Fibroblast of the aortic adventitia (primary cell): ENCODE measurements around the gene SLC6A11. TPM values are rescaled to one million over a fixed set of nuclear protein-coding genes. Genes with fewer than 3 reads are reported as not detected.

Experiments
- DNase-seq: peaks from one replicate; pipeline ENCODE4 v3.0.0-alpha.2; 2010; ENCODE audit warnings: low read depth
- H3K4me3 ChIP-seq: 2 replicates; pipeline ENCODE4 v1.5.1; 2011; ENCODE audit warnings: low read depth, mild to moderate bottlenecking, control low read depth, low read length, moderate library complexity
- total RNA-seq: library from RNA; depleted of rRNA; stranded (reverse); fragments of >200 nt; gene quantifications from 2 replicates; pipeline ENCODE4 v1.2.3, GENCODE V29; 2012; ENCODE audit warnings: low replicate concordance
- TF ChIP-seq, protein P1 (sequence below): IDR thresholded peaks from 2 replicates; pipeline ENCODE4 v1.5.1; 2011; ENCODE audit warnings: mild to moderate bottlenecking, low read length, control low read depth, inconsistent platforms; ENCODE audit not compliant: insufficient read depth

Gene SLC6A11
- total RNA-seq, 1 donor = not detected

DNA sequence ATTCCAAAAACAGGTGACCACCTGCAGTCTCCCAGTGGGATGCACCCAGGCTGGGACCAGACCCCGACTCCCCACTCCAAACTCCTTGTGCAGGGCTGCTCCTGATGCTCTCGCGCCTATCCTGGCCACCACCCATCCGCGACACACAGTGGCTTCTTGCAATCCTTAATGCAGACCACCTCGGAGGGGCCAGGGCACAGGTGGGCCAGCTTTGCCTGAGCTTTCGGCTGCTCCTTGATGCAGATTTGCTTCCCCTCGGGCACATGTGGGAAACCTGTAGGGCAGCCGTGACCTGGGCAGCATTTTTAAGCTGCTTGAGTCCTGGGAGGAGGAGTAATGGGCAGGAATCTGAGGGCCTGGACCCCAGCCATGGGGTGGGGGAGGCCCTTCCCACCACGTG, 18.9 kb downstream of the SLC6A11 start:
- TF ChIP-seq, protein P1, sequence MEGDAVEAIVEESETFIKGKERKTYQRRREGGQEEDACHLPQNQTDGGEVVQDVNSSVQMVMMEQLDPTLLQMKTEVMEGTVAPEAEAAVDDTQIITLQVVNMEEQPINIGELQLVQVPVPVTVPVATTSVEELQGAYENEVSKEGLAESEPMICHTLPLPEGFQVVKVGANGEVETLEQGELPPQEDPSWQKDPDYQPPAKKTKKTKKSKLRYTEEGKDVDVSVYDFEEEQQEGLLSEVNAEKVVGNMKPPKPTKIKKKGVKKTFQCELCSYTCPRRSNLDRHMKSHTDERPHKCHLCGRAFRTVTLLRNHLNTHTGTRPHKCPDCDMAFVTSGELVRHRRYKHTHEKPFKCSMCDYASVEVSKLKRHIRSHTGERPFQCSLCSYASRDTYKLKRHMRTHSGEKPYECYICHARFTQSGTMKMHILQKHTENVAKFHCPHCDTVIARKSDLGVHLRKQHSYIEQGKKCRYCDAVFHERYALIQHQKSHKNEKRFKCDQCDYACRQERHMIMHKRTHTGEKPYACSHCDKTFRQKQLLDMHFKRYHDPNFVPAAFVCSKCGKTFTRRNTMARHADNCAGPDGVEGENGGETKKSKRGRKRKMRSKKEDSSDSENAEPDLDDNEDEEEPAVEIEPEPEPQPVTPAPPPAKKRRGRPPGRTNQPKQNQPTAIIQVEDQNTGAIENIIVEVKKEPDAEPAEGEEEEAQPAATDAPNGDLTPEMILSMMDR = no peak
- H3K4me3 ChIP-seq = no peak overlapping the region
- no peak for DNase-seq

DNA sequence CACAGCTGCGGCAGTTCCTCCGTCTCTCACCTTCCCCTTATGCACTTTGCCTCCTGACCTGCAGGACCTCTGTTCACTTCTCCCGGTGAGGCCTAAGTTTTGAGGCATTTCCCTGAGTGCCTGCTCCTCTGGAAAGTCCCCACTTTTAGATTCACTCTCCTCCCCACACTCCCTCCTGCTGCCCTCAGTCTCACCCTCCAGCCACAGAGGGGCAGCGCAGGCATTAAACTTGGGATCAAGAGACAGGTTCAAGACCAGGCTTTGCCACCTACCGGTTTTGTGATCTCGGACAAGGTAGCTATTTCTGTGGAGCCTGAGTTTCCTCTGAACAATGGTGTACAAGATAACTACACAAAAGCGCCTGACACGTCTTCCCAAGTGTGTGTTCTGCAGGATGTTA, 19.4 kb downstream of the SLC6A11 start:
- no peak for DNase-seq
- no peak overlapping the region for H3K4me3 ChIP-seq
- TF ChIP-seq, protein P1 = no peak

DNA sequence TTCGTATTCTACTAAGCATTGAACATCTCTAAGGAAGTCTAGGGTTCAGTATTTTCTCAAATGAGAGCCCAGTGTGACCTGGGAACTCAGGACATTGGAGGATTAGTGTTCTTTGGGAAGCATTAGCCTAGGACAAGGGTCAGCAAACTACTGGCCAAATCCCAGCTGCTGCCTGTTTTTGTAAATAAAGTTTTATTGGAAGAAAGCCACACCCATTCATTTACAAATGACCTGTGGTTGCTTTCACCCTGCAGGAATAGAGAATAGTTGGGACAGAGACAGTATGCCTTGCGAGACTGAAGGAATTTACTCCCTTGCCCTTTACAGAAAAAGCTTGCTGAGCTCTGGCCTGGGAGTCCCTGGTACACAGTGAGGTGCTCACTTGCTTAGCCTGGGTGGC, 20.6 kb downstream of the SLC6A11 start:
- no peak overlapping the region for H3K4me3 ChIP-seq
- no peak for DNase-seq
- TF ChIP-seq, protein P1 = no peak

DNA sequence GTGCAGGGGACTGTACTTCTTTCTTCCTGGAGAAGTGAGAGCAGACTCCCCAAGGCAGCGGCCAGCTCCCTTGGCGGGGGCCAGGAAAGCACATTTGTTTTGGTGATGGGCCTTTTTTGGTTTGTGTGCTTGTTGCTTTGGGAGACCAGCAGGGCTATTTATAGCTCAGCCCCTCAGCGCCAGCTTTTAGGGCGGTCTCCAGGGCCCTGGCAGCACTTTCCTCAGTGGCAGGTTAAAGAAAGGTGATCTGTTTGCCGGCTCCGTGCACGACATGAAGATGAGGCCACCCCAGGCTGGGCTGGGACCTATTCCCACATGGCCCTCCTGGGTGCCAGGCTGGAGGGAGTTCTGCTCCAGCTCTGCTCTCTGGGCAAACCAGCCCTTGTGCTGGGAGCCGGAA, 21.8 kb downstream of the SLC6A11 start:
- no peak overlapping the region for H3K4me3 ChIP-seq

DNA sequence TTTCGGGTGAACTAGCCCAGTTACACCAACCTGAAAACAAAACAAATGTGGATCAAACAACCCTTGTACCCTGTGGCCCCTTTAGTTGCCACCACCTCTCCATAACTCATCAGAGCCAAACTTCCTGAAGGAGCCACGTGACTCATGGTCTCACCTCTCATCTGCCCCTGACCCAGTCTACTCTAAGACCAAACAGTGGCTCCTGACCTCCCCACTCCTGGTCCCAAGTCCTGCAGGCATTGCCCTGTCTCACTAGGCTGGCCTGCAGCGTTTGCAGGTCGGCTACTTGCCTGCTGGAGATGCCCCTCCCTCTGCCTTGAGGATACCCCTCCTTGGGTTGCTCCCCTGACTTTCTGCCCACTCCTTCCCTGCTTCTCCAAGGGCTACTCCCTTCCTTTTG, 23.1 kb downstream of the SLC6A11 start:
- TF ChIP-seq, protein P1 = no peak
- DNase-seq = no peak
- no peak overlapping the region for H3K4me3 ChIP-seq

More for the DNA sequence above, 21.8 kb downstream of the SLC6A11 start:
- TF ChIP-seq, protein P1 = no peak
- no peak for DNase-seq

DNA sequence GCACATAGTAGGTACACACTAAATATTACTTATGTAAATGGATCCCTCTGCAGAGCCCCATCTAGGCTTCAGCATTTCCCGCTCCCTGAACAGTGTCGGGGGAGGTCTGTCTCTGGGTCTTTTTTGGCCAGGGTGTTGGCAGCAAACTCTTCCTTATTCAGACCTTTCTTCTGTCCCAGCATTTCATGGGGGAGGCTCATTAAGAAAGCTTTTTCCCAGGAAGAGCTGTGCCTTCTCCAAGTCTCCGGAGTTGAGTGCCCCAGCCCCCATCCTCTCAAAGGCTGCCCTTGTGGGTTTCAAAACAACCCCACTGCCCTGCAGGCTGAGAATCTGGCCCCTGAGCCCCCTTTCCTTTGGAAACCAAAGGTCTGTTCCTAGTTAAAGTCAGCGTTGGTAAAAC, 25.1 kb downstream of the SLC6A11 start:
- TF ChIP-seq, protein P1 = no peak
- DNase-seq = no peak
- H3K4me3 ChIP-seq = no peak overlapping the region

DNA sequence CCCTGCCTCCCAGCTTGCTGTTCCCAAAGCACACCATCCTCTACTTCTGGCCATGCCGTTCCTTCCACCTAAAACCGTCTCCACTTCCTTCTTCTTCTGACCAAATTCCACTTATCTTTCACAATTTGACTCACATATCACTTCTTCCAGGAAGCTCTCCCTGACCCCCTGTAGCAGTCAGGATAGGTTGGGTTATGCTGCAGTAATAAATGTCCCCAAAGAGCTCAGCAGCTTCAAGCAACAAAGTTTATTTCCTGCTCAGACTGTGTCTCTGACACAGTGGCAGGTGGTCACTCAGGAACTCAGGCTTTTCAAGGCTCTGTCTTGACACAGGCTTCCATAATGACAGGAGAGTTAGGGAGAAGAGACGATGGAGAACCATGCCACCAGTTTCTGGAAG, 27.4 kb downstream of the SLC6A11 start:
- H3K4me3 ChIP-seq = no peak overlapping the region
- TF ChIP-seq, protein P1 = no peak

More for the DNA sequence above, 27.4 kb downstream of the SLC6A11 start:
- no peak for DNase-seq
